GM18858 (cell line): Measurements from ENCODE around the gene PTPRK.
A peak's percentile ranks its signal among the peaks of the same experiment; 100 is the strongest.
"Not testable (repeated sequence)": the region's sequence is repeated elsewhere in the genome, so short reads cannot be mapped to it uniquely, and the experiment has no call there.

ENCODE experiments used
- ATAC-seq: cut with Tn5 transposase; IDR thresholded peaks from one replicate; pipeline ENCODE4 v1.9.1; 2021; ENCODE audit not compliant: unreplicated experiment

The PTPRK gene

GRCh38 chr6:128446497-128446896, 73.9 kb downstream of the PTPRK start:
- ATAC-seq: no peak

- ATAC-seq: no peak
These were observed 76.8 kb downstream of the PTPRK start for GRCh38 chr6:128443553-128443952.

- no peak for ATAC-seq
These were observed 80.8 kb downstream of the PTPRK start for GRCh38 chr6:128439627-128440026.

- no peak for ATAC-seq
These were observed 82.0 kb downstream of the PTPRK start for GRCh38 chr6:128438393-128438792.

GRCh38 chr6:128437685-128438084, 82.7 kb downstream of the PTPRK start:
- no peak for ATAC-seq

- not testable (repeated sequence) for ATAC-seq
These were observed 85.6 kb downstream of the PTPRK start for GRCh38 chr6:128434752-128435151.

GRCh38 chr6:128432394-128432793, 88.0 kb downstream of the PTPRK start:
- no peak for ATAC-seq

- ATAC-seq: no peak
These were observed 93.3 kb downstream of the PTPRK start for GRCh38 chr6:128427139-128427538.

GRCh38 chr6:128425856-128426255, 94.5 kb downstream of the PTPRK start:
- no peak for ATAC-seq

GRCh38 chr6:128422871-128423270, 97.5 kb downstream of the PTPRK start:
- ATAC-seq: no peak

GRCh38 chr6:128422200-128422599, 98.2 kb downstream of the PTPRK start:
- no peak for ATAC-seq

- no peak for ATAC-seq
These were observed 98.6 kb downstream of the PTPRK start for GRCh38 chr6:128421788-128422187.

GRCh38 chr6:128417698-128418097, 102.7 kb downstream of the PTPRK start:
- no peak for ATAC-seq

GRCh38 chr6:128415387-128415786, 105.0 kb downstream of the PTPRK start:
- no peak for ATAC-seq

GRCh38 chr6:128414943-128415342, 105.5 kb downstream of the PTPRK start:
- ATAC-seq: no peak

- no peak for ATAC-seq
These were observed 107.1 kb downstream of the PTPRK start for GRCh38 chr6:128413291-128413690.

- ATAC-seq: no peak
These were observed 107.7 kb downstream of the PTPRK start for GRCh38 chr6:128412680-128413079.

- ATAC-seq: no peak
These were observed 109.8 kb downstream of the PTPRK start for GRCh38 chr6:128410584-128410983.

- ATAC-seq: no peak
These were observed 111.4 kb downstream of the PTPRK start for GRCh38 chr6:128409003-128409402.

- no peak for ATAC-seq
These were observed 113.9 kb downstream of the PTPRK start for GRCh38 chr6:128406453-128406852.

GRCh38 chr6:128403618-128404444, 116.6 kb downstream of the PTPRK start:
- ATAC-seq: peak; percentile 49

GRCh38 chr6:128400875-128401274, 119.5 kb downstream of the PTPRK start:
- no peak for ATAC-seq

- ATAC-seq: no peak
These were observed 122.4 kb downstream of the PTPRK start for GRCh38 chr6:128397996-128398395.
